OCI-LY1 (cell line): ENCODE data around the gene WWC2.

ENCODE experiments used
- EZH2 ChIP-seq: fragments of 200-600 bp; sonication (generic), shearing (Covaris generic); IDR thresholded peaks from 2 replicates; pipeline ENCODE4 v1.8.0; 2017; ENCODE audit warnings: borderline replicate concordance, mixed run types, mild to moderate bottlenecking, antibody characterized with exemption, low read length, moderate library complexity, mixed read lengths
- TF ChIP-seq, protein P1 (sequence below): fragments of 200-600 bp; sonication (generic), shearing (Covaris generic); IDR thresholded peaks from 2 replicates; pipeline ENCODE4 v1.5.1; 2017; ENCODE audit warnings: mild to moderate bottlenecking, antibody characterized with exemption, low read length, moderate library complexity, mixed read lengths

DNA sequence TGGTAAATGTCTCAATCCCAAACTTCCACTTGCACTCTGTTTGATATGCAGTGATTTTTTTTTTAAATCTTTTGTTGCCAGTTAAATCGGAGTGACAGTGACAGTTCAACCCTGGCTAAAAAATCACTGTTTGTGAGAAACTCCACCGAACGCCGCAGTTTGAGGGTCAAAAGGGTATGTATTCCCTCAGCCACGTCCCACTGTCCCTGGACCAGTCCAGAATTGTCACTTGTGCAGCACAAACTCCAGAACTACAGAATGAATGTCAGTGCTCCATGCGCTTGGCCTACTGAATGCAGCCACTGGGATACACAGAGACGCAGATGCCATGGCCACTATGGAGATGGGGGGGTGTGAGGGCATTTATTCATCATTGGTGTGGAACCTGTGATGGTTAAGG lies 186.8 kb downstream of the WWC2 start:
- TF ChIP-seq, protein P1, sequence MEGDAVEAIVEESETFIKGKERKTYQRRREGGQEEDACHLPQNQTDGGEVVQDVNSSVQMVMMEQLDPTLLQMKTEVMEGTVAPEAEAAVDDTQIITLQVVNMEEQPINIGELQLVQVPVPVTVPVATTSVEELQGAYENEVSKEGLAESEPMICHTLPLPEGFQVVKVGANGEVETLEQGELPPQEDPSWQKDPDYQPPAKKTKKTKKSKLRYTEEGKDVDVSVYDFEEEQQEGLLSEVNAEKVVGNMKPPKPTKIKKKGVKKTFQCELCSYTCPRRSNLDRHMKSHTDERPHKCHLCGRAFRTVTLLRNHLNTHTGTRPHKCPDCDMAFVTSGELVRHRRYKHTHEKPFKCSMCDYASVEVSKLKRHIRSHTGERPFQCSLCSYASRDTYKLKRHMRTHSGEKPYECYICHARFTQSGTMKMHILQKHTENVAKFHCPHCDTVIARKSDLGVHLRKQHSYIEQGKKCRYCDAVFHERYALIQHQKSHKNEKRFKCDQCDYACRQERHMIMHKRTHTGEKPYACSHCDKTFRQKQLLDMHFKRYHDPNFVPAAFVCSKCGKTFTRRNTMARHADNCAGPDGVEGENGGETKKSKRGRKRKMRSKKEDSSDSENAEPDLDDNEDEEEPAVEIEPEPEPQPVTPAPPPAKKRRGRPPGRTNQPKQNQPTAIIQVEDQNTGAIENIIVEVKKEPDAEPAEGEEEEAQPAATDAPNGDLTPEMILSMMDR, result no peak
- no peak for TF ChIP-seq EZH2
